ENCODE results near the gene C9orf50.

C9orf50 gene

DNA sequence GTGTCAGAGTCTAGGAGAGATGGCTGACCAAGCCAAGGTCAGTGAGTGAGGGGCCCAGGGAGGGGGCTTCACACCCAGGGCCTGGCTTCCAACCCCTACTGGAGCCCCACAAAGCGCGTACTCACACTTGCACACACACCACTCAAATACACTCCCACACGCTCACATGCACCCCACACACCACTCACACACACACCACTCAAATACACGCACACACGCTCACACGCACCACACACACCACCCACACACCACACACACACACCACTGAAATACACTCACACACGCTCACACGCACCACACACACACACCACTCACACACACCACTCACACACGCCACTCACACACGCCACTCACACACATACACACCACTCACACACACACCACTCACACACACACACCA is 26.7 kb upstream of the C9orf50 start:
- no peak overlapping the region for H3K27ac ChIP-seq (ENCODE audit: low read depth, low read length, severe bottlenecking)
- H3K36me3 ChIP-seq (ENCODE audit: control insufficient read depth, insufficient read depth, low read length) = no peaks in the 10 kb centered on the region
- H3K4me3 ChIP-seq (ENCODE audit: extremely low read depth, insufficient read depth, low read length, poor library complexity, severe bottlenecking) = no peak overlapping the region
- peaks cover 10% of the 10 kb centered on the region for H3K4me1 ChIP-seq (ENCODE audit: control insufficient read depth, insufficient read depth, low read length, poor library complexity, severe bottlenecking)
- WGBS, 2 experiments (ENCODE audit: insufficient coverage in 2 of 2) = 68 to 87% methylated on average over 3 to 8 of the region's 10 CpGs
- H3K9me3 ChIP-seq (ENCODE audit: control insufficient read depth, low read length) = no peaks in the 10 kb centered on the region

DNA sequence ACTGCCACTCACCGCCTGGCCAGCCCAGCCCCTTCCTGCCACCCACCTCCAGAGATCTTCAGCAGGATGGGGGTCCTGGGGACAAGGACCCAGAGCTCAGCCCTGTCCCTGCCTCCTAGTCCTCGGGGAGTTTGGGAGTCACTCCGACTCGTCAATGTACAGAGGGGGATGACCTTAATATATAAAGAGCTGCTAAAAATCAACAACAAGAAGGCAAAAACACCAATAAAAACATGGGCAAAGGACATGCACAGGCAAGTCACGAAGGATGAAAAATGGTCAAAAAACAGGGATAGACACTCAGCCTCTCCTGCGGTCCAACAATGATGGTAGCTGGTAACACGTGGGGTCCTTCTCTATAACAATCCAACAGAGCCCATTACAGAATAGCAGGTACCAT is 25.8 kb upstream of the C9orf50 start:
- Histone ChIP-seq H3K4me3 (ENCODE audit: extremely low read depth, insufficient read depth, low read length, poor library complexity, severe bottlenecking) (no peak overlapping the region), H3K27ac (ENCODE audit: low read depth, low read length, severe bottlenecking) (no peak overlapping the region), H3K4me1 (ENCODE audit: control insufficient read depth, insufficient read depth, low read length, poor library complexity, severe bottlenecking) (peaks cover 10% of the 10 kb centered on the region), H3K36me3 (ENCODE audit: control insufficient read depth, insufficient read depth, low read length) (no peaks in the 10 kb centered on the region), H3K9me3 (ENCODE audit: control insufficient read depth, low read length) (no peaks in the 10 kb centered on the region)
- WGBS, 2 experiments (ENCODE audit: insufficient coverage in 2 of 2) = 100% methylated on average over 1 to 2 of the region's 7 CpGs

DNA sequence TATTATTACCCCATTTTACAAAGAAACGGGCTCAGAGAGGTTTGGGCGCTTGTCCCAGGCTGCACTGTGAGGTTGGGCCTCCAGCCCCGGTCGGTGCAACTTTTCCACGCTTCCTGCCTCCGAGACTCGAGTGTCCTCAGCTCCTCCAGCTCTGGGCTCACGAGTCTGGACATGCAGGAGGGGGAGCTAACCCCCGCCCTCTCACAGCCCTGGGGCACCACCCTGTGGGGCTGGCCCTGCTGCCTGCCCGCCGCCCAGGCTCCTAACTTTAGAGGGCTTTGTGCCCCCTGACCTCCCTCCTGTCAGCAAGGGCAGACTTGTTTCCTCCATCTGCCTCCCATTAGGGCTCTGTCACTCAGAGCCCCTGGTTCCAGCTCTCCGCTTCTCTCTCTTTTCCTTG is 25.4 kb upstream of the C9orf50 start:
- Histone ChIP-seq H3K4me3 (ENCODE audit: extremely low read depth, insufficient read depth, low read length, poor library complexity, severe bottlenecking) (no peak overlapping the region), H3K36me3 (ENCODE audit: control insufficient read depth, insufficient read depth, low read length) (no peaks in the 10 kb centered on the region), H3K27ac (ENCODE audit: low read depth, low read length, severe bottlenecking) (no peak overlapping the region), H3K9me3 (ENCODE audit: control insufficient read depth, low read length) (no peaks in the 10 kb centered on the region), H3K4me1 (ENCODE audit: control insufficient read depth, insufficient read depth, low read length, poor library complexity, severe bottlenecking) (peaks cover 10% of the 10 kb centered on the region)
- 81 to 90% methylated on average over 6 to 11 of the region's 12 CpGs for WGBS, 2 experiments (ENCODE audit: insufficient coverage in 2 of 2)

DNA sequence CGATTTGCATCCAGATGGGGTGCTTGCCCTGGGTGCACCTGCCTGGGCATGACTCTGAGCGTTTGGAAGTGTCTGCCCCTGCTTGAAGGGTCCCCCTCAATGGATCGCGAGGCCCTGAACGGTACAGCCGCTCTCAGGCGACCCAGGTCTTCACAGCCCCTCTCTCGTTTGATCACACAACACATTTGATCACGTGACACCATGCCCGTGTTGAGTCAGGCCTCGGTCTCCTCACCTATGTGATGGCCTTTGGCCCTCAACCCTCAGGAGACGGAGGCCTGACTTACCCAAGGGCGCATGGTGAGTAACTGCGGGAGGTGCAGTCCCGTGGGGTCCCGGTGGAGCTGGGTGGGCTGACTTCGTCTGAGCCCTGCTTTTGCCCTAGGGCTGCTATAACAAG is 24.0 kb upstream of the C9orf50 start:
- 82 to 90% methylated on average over 17 of the region's 17 CpGs for WGBS, 2 experiments (ENCODE audit: insufficient coverage in 2 of 2)
- no peaks in the 10 kb centered on the region for H3K9me3 ChIP-seq (ENCODE audit: control insufficient read depth, low read length)
- H3K27ac ChIP-seq (ENCODE audit: low read depth, low read length, severe bottlenecking) = no peak overlapping the region
- H3K4me1 ChIP-seq (ENCODE audit: control insufficient read depth, insufficient read depth, low read length, poor library complexity, severe bottlenecking) = peaks cover 17% of the 10 kb centered on the region
- peaks cover 4% of the 10 kb centered on the region for H3K36me3 ChIP-seq (ENCODE audit: control insufficient read depth, insufficient read depth, low read length)
- H3K4me3 ChIP-seq (ENCODE audit: extremely low read depth, insufficient read depth, low read length, poor library complexity, severe bottlenecking) = no peak overlapping the region

DNA sequence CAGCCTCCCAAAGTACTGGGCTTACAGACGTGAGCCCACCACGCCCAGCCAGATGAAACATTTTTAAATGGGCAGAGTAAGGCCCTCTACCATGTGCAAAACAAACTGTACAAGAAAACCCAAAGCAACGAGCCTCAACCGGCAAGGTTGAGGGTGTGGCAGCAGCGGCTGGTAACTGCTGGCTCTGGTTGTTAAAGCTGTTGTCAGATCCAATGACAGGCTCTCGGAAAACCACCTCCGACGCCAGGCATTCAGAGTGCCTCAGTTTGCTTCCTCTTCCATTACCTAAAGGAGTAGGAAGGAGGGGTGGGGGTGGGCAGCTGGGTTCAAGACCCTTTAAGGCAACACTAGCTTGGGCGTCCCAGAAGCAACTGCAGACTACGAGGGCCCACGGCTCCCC is 23.5 kb upstream of the C9orf50 start:
- no peaks in the 10 kb centered on the region for H3K9me3 ChIP-seq (ENCODE audit: control insufficient read depth, low read length)
- 87 to 95% methylated on average over 5 to 8 of the region's 11 CpGs for WGBS, 2 experiments (ENCODE audit: insufficient coverage in 2 of 2)
- peaks cover 17% of the 10 kb centered on the region for H3K4me1 ChIP-seq (ENCODE audit: control insufficient read depth, insufficient read depth, low read length, poor library complexity, severe bottlenecking)
- H3K4me3 ChIP-seq (ENCODE audit: extremely low read depth, insufficient read depth, low read length, poor library complexity, severe bottlenecking) = no peak overlapping the region
- H3K27ac ChIP-seq (ENCODE audit: low read depth, low read length, severe bottlenecking) = no peak overlapping the region
- peaks cover 9% of the 10 kb centered on the region for H3K36me3 ChIP-seq (ENCODE audit: control insufficient read depth, insufficient read depth, low read length)

DNA sequence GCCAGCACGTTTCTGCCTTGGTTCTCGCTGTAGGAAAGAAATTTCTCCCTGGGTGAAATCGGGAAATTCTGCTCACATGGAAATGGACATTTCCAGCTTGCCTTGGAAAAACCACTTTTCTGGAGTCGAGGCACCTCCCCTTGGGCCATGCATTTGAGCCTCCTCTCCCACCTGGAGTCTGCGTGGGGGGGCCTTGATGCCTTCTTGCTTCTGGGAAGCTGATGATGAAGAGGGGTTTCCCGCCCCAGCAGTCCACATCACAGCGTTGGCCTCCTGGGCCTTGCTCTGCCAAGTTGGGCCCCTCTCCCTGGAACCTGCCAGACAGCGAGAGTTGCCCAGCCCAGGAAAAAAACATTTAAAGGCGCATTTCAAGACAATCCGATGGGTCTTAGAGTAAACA is 22.8 kb upstream of the C9orf50 start:
- Histone ChIP-seq H3K4me1 (ENCODE audit: control insufficient read depth, insufficient read depth, low read length, poor library complexity, severe bottlenecking) (peaks cover 15% of the 10 kb centered on the region), H3K4me3 (ENCODE audit: extremely low read depth, insufficient read depth, low read length, poor library complexity, severe bottlenecking) (no peak overlapping the region), H3K27ac (ENCODE audit: low read depth, low read length, severe bottlenecking) (no peak overlapping the region), H3K9me3 (ENCODE audit: control insufficient read depth, low read length) (no peaks in the 10 kb centered on the region), H3K36me3 (ENCODE audit: control insufficient read depth, insufficient read depth, low read length) (peaks cover 16% of the 10 kb centered on the region)
- WGBS, 2 experiments (ENCODE audit: insufficient coverage in 2 of 2) = 81 to 92% methylated on average over 3 to 5 of the region's 10 CpGs

DNA sequence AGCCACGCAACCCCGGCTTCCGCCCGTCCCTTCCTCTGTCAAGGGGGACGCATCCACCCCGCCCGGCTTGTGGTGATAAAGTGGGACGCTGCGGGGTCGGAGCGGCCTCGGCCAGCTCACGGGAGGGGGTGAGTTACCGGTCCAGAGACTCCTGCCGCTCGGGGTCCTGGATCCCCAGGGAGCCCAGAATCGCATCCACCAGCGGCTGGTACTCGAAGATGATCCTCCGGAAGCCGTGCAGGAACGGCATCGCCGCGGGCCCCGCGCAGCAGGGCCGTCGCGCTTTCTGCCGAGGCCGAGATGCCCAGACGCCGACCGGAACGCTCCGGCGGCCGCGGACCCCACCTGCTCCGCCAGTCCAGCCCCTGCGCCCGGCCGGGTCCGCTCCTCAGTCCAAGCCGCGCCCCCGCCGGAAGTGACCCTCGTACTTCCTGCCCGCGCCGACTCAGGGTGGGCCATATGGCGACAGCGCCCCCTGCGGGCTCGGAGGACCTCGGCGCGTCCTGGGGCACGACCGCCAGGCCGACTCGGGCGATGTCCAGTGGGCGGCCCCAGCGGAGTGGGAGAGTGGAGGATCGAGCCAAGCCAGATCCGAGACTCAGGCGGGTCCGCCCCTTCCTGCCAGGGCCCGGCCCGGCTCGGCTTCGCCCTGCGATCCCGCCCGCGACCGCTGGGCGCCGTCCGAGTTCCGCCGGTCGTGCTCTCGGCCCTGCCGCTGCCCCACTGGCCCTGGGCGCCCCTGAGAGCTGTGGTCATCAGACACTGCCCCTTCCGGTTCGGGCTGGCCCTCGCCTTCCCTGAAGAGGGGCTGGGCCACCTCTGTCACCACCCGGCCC is 21.1 kb upstream of the C9orf50 start, which contains the start of gene ASB6:
Gene ASB6, minus strand, starts transcription at position 402 of the 836 bp plus-strand sequence. Its CDS starts 152 bp downstream, at position 250.
- peak within 1 kb of the TSS; percentile 53 for H3K27ac ChIP-seq (ENCODE audit: low read depth, low read length, severe bottlenecking)

DNA sequence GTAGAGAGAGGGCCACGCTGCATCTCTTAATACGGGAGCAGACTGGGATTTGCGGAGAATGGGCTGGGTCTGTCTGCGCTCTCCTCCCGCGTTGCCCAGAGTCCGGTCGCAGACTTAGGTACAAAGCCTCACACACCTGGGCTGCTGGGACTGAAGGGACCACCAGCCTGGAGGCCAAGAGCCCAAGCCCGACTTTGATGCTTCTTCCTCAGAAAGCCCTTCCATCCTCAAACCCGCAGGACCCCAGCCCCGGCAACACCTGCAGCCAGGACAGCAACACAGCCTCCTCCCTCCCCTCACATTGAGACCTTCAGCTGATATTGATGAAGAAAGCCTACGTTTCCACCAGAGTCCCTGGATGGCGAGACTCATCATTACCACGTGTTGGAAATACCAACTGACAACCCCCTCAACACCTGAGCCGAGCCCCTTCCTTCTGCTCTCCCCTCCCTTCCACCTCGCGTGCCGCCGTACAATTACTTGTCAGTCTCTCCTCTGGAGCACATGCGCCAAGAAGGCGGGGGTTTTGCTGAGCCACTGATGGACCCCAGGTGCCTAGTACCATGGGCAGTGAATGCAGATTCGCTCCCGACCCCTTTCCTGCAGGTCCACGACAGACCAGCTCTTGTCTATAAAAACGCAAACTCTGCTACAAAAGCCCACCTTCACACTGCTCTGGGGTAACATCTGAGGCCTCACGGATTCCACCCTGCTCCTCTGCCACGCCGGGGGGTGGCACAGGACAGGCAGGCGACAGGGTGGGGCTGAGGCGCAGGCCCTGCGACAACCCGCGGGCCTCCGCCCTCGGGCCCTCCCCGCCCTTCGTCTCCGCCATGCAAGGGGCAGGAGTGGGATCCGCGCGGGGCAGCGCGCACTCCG is 20.2 kb upstream of the C9orf50 start:
- WGBS, 2 experiments (ENCODE audit: insufficient coverage in 2 of 2) = 26% methylated on average over 37 to 38 of the region's 44 CpGs
- Histone ChIP-seq H3K9me3 (ENCODE audit: control insufficient read depth, low read length) (no peaks in the 10 kb centered on the region), H3K27ac (ENCODE audit: low read depth, low read length, severe bottlenecking) (no peak overlapping the region), H3K36me3 (ENCODE audit: control insufficient read depth, insufficient read depth, low read length) (peaks cover 39% of the 10 kb centered on the region), H3K4me1 (ENCODE audit: control insufficient read depth, insufficient read depth, low read length, poor library complexity, severe bottlenecking) (peaks cover 8% of the 10 kb centered on the region), H3K4me3 (ENCODE audit: extremely low read depth, insufficient read depth, low read length, poor library complexity, severe bottlenecking) (peak overlapping the region; percentile 100)

More for the DNA sequence above, 21.1 kb upstream of the C9orf50 start, which contains the start of gene ASB6:
- Histone ChIP-seq H3K9me3 (ENCODE audit: control insufficient read depth, low read length) (no peaks in the 10 kb centered on the region), H3K36me3 (ENCODE audit: control insufficient read depth, insufficient read depth, low read length) (peaks cover 33% of the 10 kb centered on the region), H3K4me1 (ENCODE audit: control insufficient read depth, insufficient read depth, low read length, poor library complexity, severe bottlenecking) (peaks cover 8% of the 10 kb centered on the region), H3K4me3 (ENCODE audit: extremely low read depth, insufficient read depth, low read length, poor library complexity, severe bottlenecking) (peak within 1 kb of the TSS; percentile 100)
- 0% methylated on average over 81 to 92 of the region's 93 CpGs for WGBS, 2 experiments (ENCODE audit: insufficient coverage in 2 of 2)

DNA sequence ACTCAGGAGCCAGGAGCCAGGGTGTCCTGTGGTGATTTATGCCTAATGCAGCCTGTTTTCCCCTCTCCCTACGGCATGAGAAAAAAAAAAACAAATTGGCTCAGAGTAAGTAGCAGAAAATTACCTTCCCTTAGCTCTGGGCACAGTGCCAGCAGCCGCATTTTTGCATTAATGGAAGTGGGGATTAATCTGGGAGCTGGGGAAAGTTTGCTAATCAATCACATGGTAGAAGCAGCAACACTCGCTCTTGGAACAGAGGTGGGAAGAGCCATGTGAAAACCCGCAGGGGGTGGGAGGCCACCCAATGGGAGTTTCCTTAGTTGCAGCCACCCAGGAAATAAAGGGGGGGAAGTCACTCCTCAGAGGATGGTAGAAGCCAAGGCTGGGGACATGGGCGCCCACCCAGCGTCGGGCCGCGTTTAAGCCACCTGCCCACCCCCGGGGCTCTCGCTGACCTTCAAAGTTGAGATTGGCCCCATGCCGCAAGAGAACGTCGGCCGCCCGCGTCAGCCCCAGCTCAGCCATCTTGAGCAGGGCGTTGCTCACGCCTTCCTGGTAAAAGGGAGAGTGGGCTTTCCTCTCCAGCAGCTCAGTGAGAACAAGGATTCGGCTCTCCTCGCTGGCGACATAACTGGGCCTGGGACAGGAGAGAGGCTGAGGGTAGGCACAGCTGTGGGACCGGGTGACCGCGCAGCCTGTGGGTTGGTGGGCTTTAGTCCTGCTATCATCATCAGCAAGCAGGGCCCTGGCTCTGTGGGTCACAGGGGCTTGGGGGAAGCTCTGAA is 19.4 kb upstream of the C9orf50 start:
- WGBS, 2 experiments (ENCODE audit: insufficient coverage in 2 of 2) = 92 to 95% methylated on average over 21 of the region's 25 CpGs
- Histone ChIP-seq H3K36me3 (ENCODE audit: control insufficient read depth, insufficient read depth, low read length) (peaks cover 47% of the 10 kb centered on the region), H3K4me1 (ENCODE audit: control insufficient read depth, insufficient read depth, low read length, poor library complexity, severe bottlenecking) (peaks cover 8% of the 10 kb centered on the region), H3K27ac (ENCODE audit: low read depth, low read length, severe bottlenecking) (no peak overlapping the region), H3K4me3 (ENCODE audit: extremely low read depth, insufficient read depth, low read length, poor library complexity, severe bottlenecking) (peak overlapping the region; percentile 100), H3K9me3 (ENCODE audit: control insufficient read depth, low read length) (no peaks in the 10 kb centered on the region)

DNA sequence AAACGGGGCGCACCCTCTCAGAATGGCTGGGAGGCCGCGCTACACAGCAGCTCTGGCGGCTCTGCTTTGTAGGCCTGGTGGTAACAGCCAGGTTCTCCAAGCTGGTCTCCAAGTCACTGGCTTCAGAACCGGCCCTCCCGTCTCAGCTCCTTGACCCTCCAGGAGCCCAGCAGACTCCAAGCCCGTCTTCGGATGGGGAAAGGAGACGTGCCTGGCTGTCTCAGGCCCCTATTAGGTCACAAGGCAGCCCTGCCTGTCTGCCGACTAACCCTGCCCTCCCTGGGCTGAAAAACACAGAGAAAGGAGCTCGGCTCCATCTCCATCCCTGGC is 18.8 kb upstream of the C9orf50 start:
- Histone ChIP-seq H3K4me3 (ENCODE audit: extremely low read depth, insufficient read depth, low read length, poor library complexity, severe bottlenecking) (no peak overlapping the region), H3K4me1 (ENCODE audit: control insufficient read depth, insufficient read depth, low read length, poor library complexity, severe bottlenecking) (peaks cover 8% of the 10 kb centered on the region), H3K36me3 (ENCODE audit: control insufficient read depth, insufficient read depth, low read length) (peaks cover 53% of the 10 kb centered on the region), H3K27ac (ENCODE audit: low read depth, low read length, severe bottlenecking) (no peak overlapping the region), H3K9me3 (ENCODE audit: control insufficient read depth, low read length) (no peaks in the 10 kb centered on the region)
- 89 to 94% methylated on average over 12 of the region's 12 CpGs for WGBS, 2 experiments (ENCODE audit: insufficient coverage in 2 of 2)
